ENCODE measurements around the gene CARTPT.

The CARTPT gene

DNA sequence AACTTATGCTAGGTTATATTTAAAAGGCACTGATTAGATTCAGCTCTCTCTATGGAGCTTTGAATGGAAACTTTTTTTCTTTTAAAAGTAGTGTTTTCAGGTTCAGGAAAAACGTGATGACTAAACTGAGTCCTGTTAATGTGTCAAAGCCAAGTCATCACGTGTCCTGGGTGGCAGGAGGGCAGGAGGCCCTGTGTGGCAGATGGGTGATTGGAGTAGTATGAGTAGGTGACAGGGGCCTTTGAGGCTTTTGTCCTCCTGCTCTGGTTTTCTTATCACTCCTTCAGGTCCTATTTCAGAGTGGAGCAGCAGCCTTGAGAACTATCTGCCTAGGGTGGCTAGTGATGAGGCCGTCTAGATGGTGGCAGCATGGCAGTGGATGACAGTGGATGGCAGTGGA lies 17.7 kb upstream of the CARTPT start:
- no peak overlapping the region for H3K4me3 ChIP-seq (ENCODE audit: low read depth, low read length)
- TF ChIP-seq, protein P1, sequence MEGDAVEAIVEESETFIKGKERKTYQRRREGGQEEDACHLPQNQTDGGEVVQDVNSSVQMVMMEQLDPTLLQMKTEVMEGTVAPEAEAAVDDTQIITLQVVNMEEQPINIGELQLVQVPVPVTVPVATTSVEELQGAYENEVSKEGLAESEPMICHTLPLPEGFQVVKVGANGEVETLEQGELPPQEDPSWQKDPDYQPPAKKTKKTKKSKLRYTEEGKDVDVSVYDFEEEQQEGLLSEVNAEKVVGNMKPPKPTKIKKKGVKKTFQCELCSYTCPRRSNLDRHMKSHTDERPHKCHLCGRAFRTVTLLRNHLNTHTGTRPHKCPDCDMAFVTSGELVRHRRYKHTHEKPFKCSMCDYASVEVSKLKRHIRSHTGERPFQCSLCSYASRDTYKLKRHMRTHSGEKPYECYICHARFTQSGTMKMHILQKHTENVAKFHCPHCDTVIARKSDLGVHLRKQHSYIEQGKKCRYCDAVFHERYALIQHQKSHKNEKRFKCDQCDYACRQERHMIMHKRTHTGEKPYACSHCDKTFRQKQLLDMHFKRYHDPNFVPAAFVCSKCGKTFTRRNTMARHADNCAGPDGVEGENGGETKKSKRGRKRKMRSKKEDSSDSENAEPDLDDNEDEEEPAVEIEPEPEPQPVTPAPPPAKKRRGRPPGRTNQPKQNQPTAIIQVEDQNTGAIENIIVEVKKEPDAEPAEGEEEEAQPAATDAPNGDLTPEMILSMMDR (IDR thresholded peaks at IDR 0.05; ENCODE audit: borderline replicate concordance, insufficient read depth, low read depth, low read length): no peak

GRCh38 chr5:71703941-71704340 lies 15.1 kb upstream of the CARTPT start:
- H3K4me3 ChIP-seq (ENCODE audit: low read depth, low read length): no peak overlapping the region
- TF ChIP-seq, protein P1 (IDR thresholded peaks at IDR 0.05; ENCODE audit: borderline replicate concordance, insufficient read depth, low read depth, low read length): no peak

DNA sequence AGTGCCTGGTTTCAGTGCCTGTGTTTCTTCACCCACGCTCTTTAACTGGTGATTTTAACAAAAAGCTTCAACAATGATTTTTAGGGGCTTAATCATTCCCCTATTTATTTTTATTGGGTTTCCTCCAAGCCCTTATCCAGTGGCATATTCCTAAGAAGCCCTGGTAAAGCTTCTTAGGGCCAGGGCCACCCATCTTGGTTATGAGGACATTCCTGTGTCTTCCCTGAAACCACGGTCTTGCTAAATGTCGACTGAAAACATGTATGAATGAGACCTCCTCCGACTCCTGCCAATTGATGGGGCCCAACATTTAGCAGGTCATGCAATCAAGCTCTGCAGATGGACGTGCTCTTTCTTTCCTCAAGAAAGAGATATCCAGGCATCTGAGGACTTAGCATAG lies 13.7 kb upstream of the CARTPT start:
- TF ChIP-seq, protein P1 (IDR thresholded peaks at IDR 0.05; ENCODE audit: borderline replicate concordance, insufficient read depth, low read depth, low read length): no peak
- no peak overlapping the region for H3K4me3 ChIP-seq (ENCODE audit: low read depth, low read length)

DNA sequence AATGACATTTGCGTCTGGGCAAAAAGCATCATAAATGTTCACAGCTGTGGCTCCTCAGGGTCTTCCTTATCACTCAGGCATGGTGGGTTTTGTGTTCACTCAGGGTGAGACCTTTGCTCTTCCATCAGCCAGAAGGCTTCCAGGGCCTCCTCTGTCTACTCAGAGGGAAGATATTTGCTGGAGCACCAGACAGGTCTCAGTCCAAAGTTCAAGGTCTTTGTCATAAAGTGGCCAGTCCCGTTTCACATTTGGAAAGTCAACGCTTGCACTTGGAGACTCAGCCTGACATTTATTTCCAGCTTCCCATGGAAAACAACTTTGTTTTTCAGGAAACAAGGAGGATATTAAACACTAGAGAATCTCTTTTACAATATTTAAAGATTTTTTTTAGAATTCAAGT lies 12.2 kb upstream of the CARTPT start:
- no peak overlapping the region for H3K4me3 ChIP-seq (ENCODE audit: low read depth, low read length)
- TF ChIP-seq, protein P1 (IDR thresholded peaks at IDR 0.05; ENCODE audit: borderline replicate concordance, insufficient read depth, low read depth, low read length): no peak

DNA sequence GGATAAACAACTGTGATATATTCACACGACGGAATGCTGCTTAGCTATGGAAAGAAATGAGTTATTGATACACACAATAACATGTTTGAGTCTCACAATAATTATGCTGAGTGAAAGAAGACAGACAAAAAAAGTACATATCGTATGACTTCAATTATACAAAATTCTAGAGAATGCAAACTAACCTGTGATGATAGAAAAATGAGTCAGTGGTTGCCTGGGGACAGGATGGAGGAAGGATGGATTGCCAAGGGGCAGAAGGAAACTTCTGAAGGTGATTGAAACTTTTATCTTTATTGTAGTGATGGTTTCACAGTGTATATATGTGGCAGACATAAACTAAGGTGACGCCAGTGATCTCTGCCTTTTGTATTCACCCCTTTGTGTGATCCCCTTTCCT lies 7.5 kb upstream of the CARTPT start:
- no peak overlapping the region for H3K4me3 ChIP-seq (ENCODE audit: low read depth, low read length)
- TF ChIP-seq, protein P1 (IDR thresholded peaks at IDR 0.05; ENCODE audit: borderline replicate concordance, insufficient read depth, low read depth, low read length): no peak

DNA sequence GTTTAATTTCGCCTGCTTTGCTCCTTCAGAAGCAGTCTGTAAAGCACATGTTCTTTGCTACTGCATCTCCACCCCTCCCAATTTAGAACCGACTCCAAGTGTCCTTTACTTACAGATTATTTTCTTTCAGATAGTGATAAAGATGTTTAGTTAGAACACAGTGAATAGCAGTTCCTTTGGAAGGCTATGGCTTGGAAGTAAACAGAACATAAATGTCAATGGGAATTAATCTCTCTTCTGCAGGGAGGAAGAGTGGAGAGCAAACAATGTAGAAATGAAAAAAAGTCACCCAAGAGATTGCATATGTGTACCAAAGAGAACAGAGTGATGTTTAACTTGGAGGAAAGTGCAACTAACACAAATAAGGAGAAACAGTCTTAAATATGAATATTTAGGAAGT lies 4.2 kb upstream of the CARTPT start:
- H3K4me3 ChIP-seq (ENCODE audit: low read depth, low read length): no peak overlapping the region
- TF ChIP-seq, protein P1 (IDR thresholded peaks at IDR 0.05; ENCODE audit: borderline replicate concordance, insufficient read depth, low read depth, low read length): no peak

- TF ChIP-seq, protein P1 (IDR thresholded peaks at IDR 0.05; ENCODE audit: borderline replicate concordance, insufficient read depth, low read depth, low read length): no peak
- no peak overlapping the region for H3K4me3 ChIP-seq (ENCODE audit: low read depth, low read length)
Measured at GRCh38 chr5:71727978-71728377, 8.9 kb downstream of the CARTPT start.
